ENCODE measurements around the gene SLC12A1.
A peak's percentile ranks its signal among the peaks of the same experiment; 100 is the strongest.

SLC12A1 gene

DNA sequence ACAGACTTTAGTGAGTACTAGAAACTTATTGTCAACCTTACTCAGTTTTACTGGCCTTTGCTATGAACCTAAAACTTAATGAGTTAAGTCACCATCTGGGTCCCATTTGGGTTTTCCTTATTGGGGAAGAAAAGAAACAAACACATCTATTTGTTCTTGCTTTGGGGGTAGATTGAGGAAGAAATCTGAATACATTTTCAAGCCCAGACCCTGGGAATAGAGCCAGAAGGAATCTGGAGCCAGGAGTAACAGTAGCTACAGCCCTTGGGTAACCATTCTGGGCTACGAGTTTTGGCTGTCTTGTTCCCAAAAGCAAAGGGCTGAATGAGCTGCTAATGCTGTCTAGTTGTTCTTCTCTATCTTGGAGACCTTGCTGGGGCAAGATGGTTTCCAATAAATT lies 16.5 kb downstream of the SLC12A1 start:
- peaks cover 5% of the 10 kb centered on the region for H3K4me1 Mint-ChIP-seq
- no peaks in the 10 kb centered on the region for H3K36me3 Mint-ChIP-seq (ENCODE audit: low read depth)
- TF ChIP-seq, protein P1, sequence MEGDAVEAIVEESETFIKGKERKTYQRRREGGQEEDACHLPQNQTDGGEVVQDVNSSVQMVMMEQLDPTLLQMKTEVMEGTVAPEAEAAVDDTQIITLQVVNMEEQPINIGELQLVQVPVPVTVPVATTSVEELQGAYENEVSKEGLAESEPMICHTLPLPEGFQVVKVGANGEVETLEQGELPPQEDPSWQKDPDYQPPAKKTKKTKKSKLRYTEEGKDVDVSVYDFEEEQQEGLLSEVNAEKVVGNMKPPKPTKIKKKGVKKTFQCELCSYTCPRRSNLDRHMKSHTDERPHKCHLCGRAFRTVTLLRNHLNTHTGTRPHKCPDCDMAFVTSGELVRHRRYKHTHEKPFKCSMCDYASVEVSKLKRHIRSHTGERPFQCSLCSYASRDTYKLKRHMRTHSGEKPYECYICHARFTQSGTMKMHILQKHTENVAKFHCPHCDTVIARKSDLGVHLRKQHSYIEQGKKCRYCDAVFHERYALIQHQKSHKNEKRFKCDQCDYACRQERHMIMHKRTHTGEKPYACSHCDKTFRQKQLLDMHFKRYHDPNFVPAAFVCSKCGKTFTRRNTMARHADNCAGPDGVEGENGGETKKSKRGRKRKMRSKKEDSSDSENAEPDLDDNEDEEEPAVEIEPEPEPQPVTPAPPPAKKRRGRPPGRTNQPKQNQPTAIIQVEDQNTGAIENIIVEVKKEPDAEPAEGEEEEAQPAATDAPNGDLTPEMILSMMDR (IDR thresholded peaks at IDR 0.05; ENCODE audit: unreplicated experiment in 3 of 3), result no peak
- no peak overlapping the region for H3K4me3 Mint-ChIP-seq
- H3K27ac Mint-ChIP-seq, result peak overlapping the region in 1 of 3 experiments; percentile 50
- no peaks in the 10 kb centered on the region for H3K9me3 Mint-ChIP-seq
- no peaks in the 10 kb centered on the region for H3K27me3 Mint-ChIP-seq (ENCODE audit: low read depth)

DNA sequence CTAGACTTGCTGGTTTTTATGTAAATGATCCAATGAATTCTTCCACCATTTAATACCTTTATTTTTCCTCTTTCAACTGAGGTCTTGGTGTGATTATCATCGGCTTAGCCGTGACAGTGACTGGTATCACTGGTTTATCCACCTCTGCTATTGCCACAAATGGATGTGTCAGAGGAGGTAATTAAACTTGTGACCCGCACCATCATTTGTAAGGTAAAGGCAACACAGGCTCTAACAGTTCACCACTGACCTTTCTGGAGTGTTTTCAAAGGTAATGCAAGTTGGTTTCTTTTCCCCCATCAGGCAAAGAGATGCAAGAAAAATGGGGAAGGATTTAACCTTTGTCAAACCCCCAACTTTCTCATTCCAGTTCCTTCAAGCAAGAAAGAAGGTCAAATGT lies 19.7 kb downstream of the SLC12A1 start:
- Mint-ChIP-seq H3K27ac (peak overlapping the region in 1 of 3 experiments; percentile 30), H3K36me3 (ENCODE audit: low read depth) (no peaks in the 10 kb centered on the region), H3K9me3 (no peaks in the 10 kb centered on the region), H3K27me3 (ENCODE audit: low read depth) (no peaks in the 10 kb centered on the region), H3K4me3 (no peak overlapping the region), H3K4me1 (peaks cover 5% of the 10 kb centered on the region)
- TF ChIP-seq, protein P1 (IDR thresholded peaks at IDR 0.05; ENCODE audit: unreplicated experiment in 3 of 3), result no peak

DNA sequence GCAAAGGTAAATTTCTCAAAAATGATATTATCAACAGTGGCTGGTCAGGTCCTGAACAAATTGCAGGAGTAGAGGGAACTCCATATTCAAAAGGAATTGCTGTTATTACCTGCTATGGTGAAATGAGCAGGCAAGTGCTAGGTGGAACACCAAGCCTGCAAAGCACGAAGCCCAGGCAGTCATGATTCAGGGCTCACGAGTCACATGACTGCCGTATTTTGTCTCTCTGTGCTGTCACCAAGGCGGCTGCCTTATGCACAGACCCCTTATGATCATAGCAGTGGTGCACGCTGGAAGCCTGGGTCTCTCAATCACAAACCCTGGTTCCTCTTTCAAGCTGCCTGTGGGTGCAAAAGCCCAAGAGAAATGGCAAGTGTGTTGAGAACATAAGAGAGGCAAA lies 24.4 kb downstream of the SLC12A1 start:
- H3K27me3 Mint-ChIP-seq (ENCODE audit: low read depth), result no peaks in the 10 kb centered on the region
- H3K27ac Mint-ChIP-seq, result no peak overlapping the region
- H3K9me3 Mint-ChIP-seq, result no peaks in the 10 kb centered on the region
- no peak overlapping the region for H3K4me3 Mint-ChIP-seq
- H3K4me1 Mint-ChIP-seq, result peaks cover 5% of the 10 kb centered on the region
- no peaks in the 10 kb centered on the region for H3K36me3 Mint-ChIP-seq (ENCODE audit: low read depth)
- TF ChIP-seq, protein P1 (IDR thresholded peaks at IDR 0.05; ENCODE audit: unreplicated experiment in 3 of 3), result no peak

DNA sequence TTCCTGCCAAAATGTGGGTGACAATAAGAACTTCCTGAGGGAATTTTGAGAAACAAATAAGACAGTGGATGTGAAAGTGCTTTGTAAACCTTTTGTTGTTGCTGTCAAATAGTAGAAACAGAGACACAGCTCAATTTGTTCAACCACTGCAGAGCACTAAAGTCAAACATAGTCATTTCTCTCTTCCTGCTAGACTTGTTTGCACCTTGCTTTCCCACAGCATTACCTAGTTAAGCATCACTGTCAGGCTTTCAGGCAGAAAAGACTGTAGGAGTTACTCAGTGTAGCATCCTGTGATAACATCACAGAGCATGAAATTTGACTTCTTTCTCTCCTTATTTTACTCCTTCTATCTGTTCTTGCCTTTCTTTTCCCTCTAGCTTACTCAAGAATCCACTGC lies 27.1 kb downstream of the SLC12A1 start:
- Mint-ChIP-seq H3K4me3 (no peak overlapping the region), H3K36me3 (ENCODE audit: low read depth) (no peaks in the 10 kb centered on the region), H3K27ac (no peak overlapping the region), H3K27me3 (ENCODE audit: low read depth) (no peaks in the 10 kb centered on the region), H3K4me1 (no peaks in the 10 kb centered on the region), H3K9me3 (no peaks in the 10 kb centered on the region)
- TF ChIP-seq, protein P1 (IDR thresholded peaks at IDR 0.05; ENCODE audit: unreplicated experiment in 3 of 3), result no peak

DNA sequence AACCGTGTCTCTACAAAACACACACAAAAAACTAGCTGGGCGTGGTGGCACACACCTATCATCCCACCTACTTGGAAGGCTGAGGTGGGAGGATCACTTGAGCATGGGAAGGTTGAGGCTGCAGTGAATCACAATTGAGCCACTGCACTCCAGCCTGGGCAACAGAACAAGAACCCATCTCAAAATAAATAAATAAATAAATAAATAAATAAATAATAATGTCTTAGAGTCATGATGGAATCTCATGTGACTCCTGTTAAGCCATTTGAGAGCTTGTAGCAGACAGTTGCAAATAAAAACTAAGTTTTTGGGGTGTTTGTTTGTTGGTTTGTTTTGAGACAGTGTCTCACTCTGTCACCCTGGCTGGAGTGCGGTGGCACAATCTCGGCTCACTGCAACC lies 33.2 kb downstream of the SLC12A1 start:
- H3K27me3 Mint-ChIP-seq (ENCODE audit: low read depth), result peaks cover 3% of the 10 kb centered on the region
- no peaks in the 10 kb centered on the region for H3K9me3 Mint-ChIP-seq
- no peak overlapping the region for H3K27ac Mint-ChIP-seq
- H3K4me3 Mint-ChIP-seq, result no peak overlapping the region
- no peaks in the 10 kb centered on the region for H3K4me1 Mint-ChIP-seq
- H3K36me3 Mint-ChIP-seq (ENCODE audit: low read depth), result no peaks in the 10 kb centered on the region
- TF ChIP-seq, protein P1 (IDR thresholded peaks at IDR 0.05; ENCODE audit: unreplicated experiment in 3 of 3), result no peak

DNA sequence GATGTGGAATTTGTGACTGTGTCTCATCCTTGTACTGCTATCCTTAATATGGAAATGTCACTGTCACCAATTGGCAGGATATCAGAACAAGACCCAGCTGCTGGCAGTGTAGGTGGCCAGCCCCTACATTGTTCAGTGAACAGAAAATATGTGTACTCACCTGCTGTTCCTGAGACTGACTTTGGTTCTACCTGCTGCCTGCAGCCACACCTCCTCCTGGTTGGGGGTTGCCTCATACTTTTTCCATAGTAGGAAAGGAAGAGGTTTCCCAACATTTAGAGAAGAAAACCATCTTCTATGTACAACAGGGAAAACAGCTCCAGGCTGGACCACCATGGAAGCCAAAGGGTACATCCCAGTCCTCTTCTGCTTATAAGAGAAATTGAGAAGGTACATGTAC lies 35.9 kb downstream of the SLC12A1 start:
- Mint-ChIP-seq H3K4me1 (no peaks in the 10 kb centered on the region), H3K27ac (no peak overlapping the region), H3K27me3 (ENCODE audit: low read depth) (peaks cover 3% of the 10 kb centered on the region), H3K4me3 (no peak overlapping the region), H3K9me3 (no peaks in the 10 kb centered on the region), H3K36me3 (ENCODE audit: low read depth) (no peaks in the 10 kb centered on the region)
- TF ChIP-seq, protein P1 (IDR thresholded peaks at IDR 0.05; ENCODE audit: unreplicated experiment in 3 of 3), result no peak

All from nephron (organoid).